HEK293T (cell line): ENCODE results near the gene FGR.

Experiments
- BHLHE40 ChIP-seq: fragments of 450-650 bp; IDR thresholded peaks from 2 replicates; pipeline ENCODE4 v1.6.1; 2016; ENCODE audit warnings: mild to moderate bottlenecking, moderate library complexity, borderline replicate concordance
- FOXA1 ChIP-seq: fragments of 450-650 bp; IDR thresholded peaks from 2 replicates; pipeline ENCODE4 v1.6.1; 2016; ENCODE audit warnings: mild to moderate bottlenecking
- HDGF ChIP-seq: fragments of 450-650 bp; IDR thresholded peaks from 2 replicates; pipeline ENCODE4 v1.6.1; 2017; ENCODE audit warnings: antibody characterized with exemption, borderline replicate concordance

DNA sequence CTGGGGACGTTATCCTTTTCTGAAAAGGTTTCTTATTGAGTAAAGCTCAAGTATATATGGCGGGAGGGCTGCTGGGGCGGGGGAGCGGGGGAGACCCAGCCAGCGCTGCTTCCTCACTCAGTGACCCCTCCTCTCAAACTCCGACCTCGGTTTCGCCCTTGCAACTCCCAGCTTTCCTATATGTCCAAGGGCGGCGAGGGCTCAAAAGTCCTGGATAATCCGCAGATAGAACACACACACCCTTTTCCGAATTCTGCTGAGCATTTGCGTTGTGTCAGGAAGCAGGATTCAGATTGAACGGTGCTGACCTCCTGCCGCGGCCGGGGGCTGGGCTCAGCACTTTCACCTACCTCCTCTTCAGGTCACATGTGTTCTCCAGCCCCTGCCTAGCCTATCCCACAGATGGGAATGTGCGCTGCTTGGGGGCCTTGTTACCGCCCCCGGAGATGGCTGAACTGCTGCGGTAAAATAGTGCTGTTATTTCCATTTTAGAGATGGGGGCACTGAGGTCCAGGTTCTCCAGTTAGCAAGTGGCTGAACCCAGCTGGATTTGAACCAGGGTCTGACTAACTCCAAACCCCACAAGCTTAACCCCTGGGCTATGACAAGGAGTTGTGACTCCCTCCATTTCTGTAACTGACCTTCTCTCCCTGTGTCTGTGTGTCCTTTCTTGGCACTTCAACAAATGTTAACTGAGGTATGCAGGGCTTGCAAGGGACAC lies 30.2 kb downstream of the FGR start:
- TF ChIP-seq FOXA1 (no peak), BHLHE40 (no peak), HDGF (no peak)
